Testis (tissue), 3 donors: ENCODE measurements around the gene GPHN. TPM values are rescaled to one million over a fixed set of nuclear protein-coding genes. Genes with fewer than 3 reads are reported as not detected.
"Not testable (repeated sequence)": the region's sequence is repeated elsewhere in the genome, so short reads cannot be mapped to it uniquely, and the experiment has no call there.

ENCODE experiments used
- DNase-seq: peaks from one replicate; pipeline ENCODE4 v3.0.0-alpha.2; 2019
- H3K27ac ChIP-seq, 2 donors: fragments of 200-600 bp; sonication (generic); one replicate each; pipeline ENCODE4 v1.5.1; 2019
- H3K27me3 ChIP-seq: fragments of 200-600 bp; sonication (generic); one replicate; pipeline ENCODE4 v1.5.1; 2019
- H3K36me3 ChIP-seq: fragments of 200-600 bp; sonication (generic); one replicate; pipeline ENCODE4 v1.5.1; 2017; ENCODE audit warnings: low read depth; ENCODE audit errors: missing control alignments
- H3K4me1 ChIP-seq: fragments of 200-600 bp; sonication (generic); one replicate; pipeline ENCODE4 v1.5.1; 2019
- H3K4me3 ChIP-seq, 2 donors: fragments of 200-600 bp; sonication (generic); one replicate each; pipeline ENCODE4 v1.5.1; 2017 to 2019
- H3K9me3 ChIP-seq: fragments of 200-600 bp; sonication (generic); one replicate; pipeline ENCODE4 v1.5.1; 2017
- CTCF ChIP-seq, 3 experiments: fragments of 450-650 bp in 2 of 3; fragments of 200-600 bp in 1 of 3; sonication (generic) in 1 of 3; IDR thresholded peaks; one replicate each; pipeline ENCODE4 v1.5.1; 2016 to 2019; ENCODE audit warnings: antibody characterized with exemption in 3 of 3, mild to moderate bottlenecking in 2 of 3, moderate library complexity in 1 of 3
- POLR2A ChIP-seq: fragments of 450-650 bp; IDR thresholded peaks from one replicate; pipeline ENCODE4 v1.6.1; 2017; ENCODE audit warnings: antibody characterized with exemption, mild to moderate bottlenecking, moderate library complexity
- WGBS, 2 donors: methylation state at CpG; one replicate each; pipeline ENCODE4 v1.1.5; 2018; 5-methylcytosine and 5-hydroxymethylcytosine counted together
- intact Hi-C: fragments of 100-400 bp; cut with DNase I; formaldehyde crosslinking; loops from one replicate; pipeline ENCODE4 v1.15.1; 2023; ENCODE audit warnings: low total_unique reads
- polyA plus RNA-seq: library from polyadenylated mRNA; stranded (reverse); fragments of 350-450 nt; fragmentation: Illumina TruSeq; extraction: RNeasy Lipid Tissue Mini Kit (QIAGEN cat#74804); gene quantifications from one replicate; pipeline ENCODE4 v1.2.3, GENCODE V29; 2014; ENCODE audit warnings: low read depth, low replicate concordance; ENCODE audit not compliant: insufficient read depth
- total RNA-seq, 2 donors: library from RNA; depleted of rRNA; stranded (reverse); fragments of >200 nt; gene quantifications; one replicate each; pipeline ENCODE4 v1.2.3, GENCODE V29; 2016

The GPHN gene
- total and polyA plus RNA-seq, 3 donors from 2014 or later, result 14.2 to 26.5 (median 25.4) TPM

- Histone ChIP-seq H3K27me3 (no peaks in the 10 kb centered on the region), H3K4me3 (no peak overlapping the region), H3K9me3 (no peaks in the 10 kb centered on the region), H3K4me1 (no peaks in the 10 kb centered on the region), H3K27ac (no peak overlapping the region), H3K36me3 (no peaks in the 10 kb centered on the region)
- TF ChIP-seq CTCF (IDR thresholded peaks at IDR 0.05) (no peak), POLR2A (no peak)
- 73 to 76% methylated on average over 2 of the region's 2 CpGs for WGBS, 2 donors
- intact Hi-C loops, result no loop called here
- DNase-seq, result no peak
Measured at GRCh38 chr14:66496911-66497310, 11.0 kb upstream of the GPHN start.

- Histone ChIP-seq H3K36me3 (no peaks in the 10 kb centered on the region), H3K4me1 (no peaks in the 10 kb centered on the region), H3K27me3 (no peaks in the 10 kb centered on the region), H3K27ac (no peak overlapping the region), H3K9me3 (no peaks in the 10 kb centered on the region), H3K4me3 (no peak overlapping the region)
- intact Hi-C loops, result no loop called here
- 78 to 81% methylated on average over 3 of the region's 3 CpGs for WGBS, 2 donors
- DNase-seq, result no peak
- no peak for TF ChIP-seq CTCF (IDR thresholded peaks at IDR 0.05)
- TF ChIP-seq POLR2A, result no peak
Measured at GRCh38 chr14:66498311-66498710, 9.6 kb upstream of the GPHN start.

GRCh38 chr14:66501592-66501991 lies 6.4 kb upstream of the GPHN start:
- WGBS, 2 donors, result 89 to 90% methylated on average over 4 of the region's 4 CpGs
- Histone ChIP-seq H3K9me3 (no peaks in the 10 kb centered on the region), H3K27ac (no peak overlapping the region), H3K27me3 (no peaks in the 10 kb centered on the region), H3K36me3 (no peaks in the 10 kb centered on the region), H3K4me3 (no peak overlapping the region), H3K4me1 (no peaks in the 10 kb centered on the region)
- no peak for DNase-seq
- TF ChIP-seq CTCF (IDR thresholded peaks at IDR 0.05) (no peak), POLR2A (no peak)
- intact Hi-C loops, result no loop called here

GRCh38 chr14:66502836-66503235 lies 5.1 kb upstream of the GPHN start:
- H3K9me3 ChIP-seq, intact Hi-C loops, H3K27ac ChIP-seq, H3K4me1 ChIP-seq, H3K4me3 ChIP-seq, H3K36me3 ChIP-seq, H3K27me3 ChIP-seq, DNase-seq: not testable (repeated sequence)
- WGBS, 2 donors, result 86 to 96% methylated on average over 5 of the region's 5 CpGs

GRCh38 chr14:66503532-66503931 lies 4.4 kb upstream of the GPHN start:
- Histone ChIP-seq H3K4me1 (no peaks in the 10 kb centered on the region), H3K9me3 (no peaks in the 10 kb centered on the region), H3K27ac (no peak overlapping the region), H3K27me3 (no peaks in the 10 kb centered on the region), H3K4me3 (no peak overlapping the region), H3K36me3 (no peaks in the 10 kb centered on the region)
- 27 to 42% methylated on average over 1 of the region's 1 CpG for WGBS, 2 donors
- no peak for DNase-seq
- intact Hi-C loops, result no loop called here
- no peak for TF ChIP-seq CTCF (IDR thresholded peaks at IDR 0.05)
- TF ChIP-seq POLR2A, result no peak
